ENCODE results near the gene ZSCAN26. TPM values are rescaled to one million over a fixed set of nuclear protein-coding genes. Genes with fewer than 3 reads are reported as not detected.

The ZSCAN26 gene
- total RNA-seq, 1 experiment from 2014 or later: 9.0 TPM

- no peak for DNase-seq
- H4K20me1 ChIP-seq (ENCODE audit: control insufficient read depth, insufficient read depth, insufficient read length): no peaks in the 10 kb centered on the region
- H3K36me3 Mint-ChIP-seq (ENCODE audit: insufficient read depth in 1 of 3, low read depth in 3 of 3): peaks cover 37 to 43% (median 42%) of the 10 kb centered on the region in 3 experiments
- H3K79me2 ChIP-seq (ENCODE audit: insufficient read depth, low read length): no peaks in the 10 kb centered on the region
- peak overlapping the region; percentile 86 to 96 for H3K4me3 Mint-ChIP-seq
- H4K91ac ChIP-seq (ENCODE audit: insufficient read length, low read depth, low read length): no peak overlapping the region
- H3K56ac ChIP-seq (ENCODE audit: insufficient read length, low read depth, low read length): no peak overlapping the region
- H3K18ac ChIP-seq (ENCODE audit: insufficient read length, low read depth, low read length): no peak overlapping the region
- no peak overlapping the region for H4K5ac ChIP-seq (ENCODE audit: insufficient read length, low read depth, low read length)
- no peak overlapping the region for H2AK5ac ChIP-seq (ENCODE audit: insufficient read length, low read length)
- no peak overlapping the region for H2AFZ ChIP-seq (ENCODE audit: low read length)
- no peaks in the 10 kb centered on the region for H3K79me1 ChIP-seq (ENCODE audit: insufficient read depth, low read depth, low read length, poor library complexity, severe bottlenecking)
- no peak overlapping the region for H2BK15ac ChIP-seq (ENCODE audit: low read depth, low read length)
- TF ChIP-seq CTCF (conservative IDR thresholded peaks at IDR 0.05): no peak
- no peak overlapping the region for H3K27ac ChIP-seq (ENCODE audit: insufficient read length, low read depth, low read length)
- H3K27me3 ChIP-seq (ENCODE audit: insufficient read depth, low read length): peaks cover 2% of the 10 kb centered on the region; the same call in 1 of the 2 replicates
- WGBS (ENCODE audit: extremely low coverage, insufficient read length, low lambda C conversion rate): no CpG with 5 or more reads among the region's 2 CpGs
- H3K9me3 ChIP-seq (ENCODE audit: control insufficient read depth, low read depth, low read length): no peaks in the 10 kb centered on the region
- H3K9me3 Mint-ChIP-seq: no peaks in the 10 kb centered on the region
- no peak overlapping the region for H2BK5ac ChIP-seq (ENCODE audit: insufficient read length, low read length)
- H2BK120ac ChIP-seq (ENCODE audit: low read depth, low read length, poor library complexity, severe bottlenecking): no peak overlapping the region
- no peak overlapping the region for H3K23ac ChIP-seq (ENCODE audit: insufficient read length, low read depth, low read length)
- H3K4me1 Mint-ChIP-seq: peaks cover 8 to 11% of the 10 kb centered on the region in 2 experiments
- no peak overlapping the region for H4K8ac ChIP-seq (replicated peaks; ENCODE audit: insufficient read length, low read depth, low read length)
- H3K27ac Mint-ChIP-seq: no peak overlapping the region
- H3K27me3 Mint-ChIP-seq (ENCODE audit: low read depth): peaks cover 30% of the 10 kb centered on the region
- no peak overlapping the region for H3K4ac ChIP-seq (ENCODE audit: low read depth, low read length)
- H2BK20ac ChIP-seq (ENCODE audit: low read depth, low read length, poor library complexity, severe bottlenecking): no peak overlapping the region
- no peak overlapping the region for H3K9ac ChIP-seq (ENCODE audit: extremely low read depth, insufficient read length, low read length)
- no peak overlapping the region for H2BK12ac ChIP-seq (ENCODE audit: insufficient read length, low read depth, low read length)
- H3K23me2 ChIP-seq (ENCODE audit: insufficient read length, low read depth, low read length, poor library complexity, severe bottlenecking): peaks cover 7% of the 10 kb centered on the region
- no peaks in the 10 kb centered on the region for H3K4me1 ChIP-seq (ENCODE audit: insufficient read depth, low read length)
- no peak overlapping the region for H3T11ph ChIP-seq (ENCODE audit: low read length)
- no peak overlapping the region for H3K4me2 ChIP-seq (ENCODE audit: insufficient read depth, insufficient read length, low read length)
- H3K14ac ChIP-seq (ENCODE audit: insufficient read depth, low read length): no peak overlapping the region
Measured at GRCh38 chr6:28226460-28226859, 40.5 kb upstream of the ZSCAN26 start.
